CD4-positive, alpha-beta T cell treated with Interferon alpha-2 for 1 hour (primary cell): ENCODE data around the gene GHR.

Experiments
- DNase-seq, 2 donors: peaks; one replicate each; pipeline ENCODE4 v3.0.0-alpha.2; 2020 to 2022

The GHR gene

GRCh38 chr5:42612750-42613366 is 189.6 kb downstream of the GHR start:
- DNase-seq, result no peak

GRCh38 chr5:42614509-42614908 is 191.3 kb downstream of the GHR start:
- DNase-seq, result no peak

DNA sequence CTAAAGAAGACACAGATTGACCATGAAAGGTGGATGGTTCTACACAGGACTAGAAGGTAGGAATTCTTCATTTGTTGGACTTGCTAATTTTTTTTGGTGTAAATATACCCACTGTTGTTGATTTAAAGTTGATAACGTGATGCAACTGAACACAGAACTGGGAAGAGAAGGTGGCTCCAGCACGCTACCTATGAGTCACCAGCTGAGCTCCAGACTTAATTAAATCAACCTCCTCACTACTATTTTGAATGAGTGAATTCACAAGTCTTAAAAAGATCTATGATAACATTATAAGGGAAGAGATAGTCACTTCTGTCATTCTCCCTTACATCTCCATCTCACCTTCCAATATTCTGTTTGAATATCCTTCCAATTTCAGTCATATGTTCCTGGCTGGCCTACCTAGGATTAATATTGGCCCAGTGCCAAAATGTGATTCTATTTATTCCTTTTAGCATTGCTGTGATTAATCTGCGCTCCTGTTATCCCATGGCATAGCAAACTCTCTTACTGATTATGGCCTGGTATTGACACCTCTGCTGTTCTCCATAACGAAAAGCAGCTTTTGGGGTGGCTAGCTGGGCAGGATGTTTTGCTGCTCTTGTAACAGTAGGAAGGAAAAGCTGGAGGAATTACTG is 197.5 kb downstream of the GHR start:
- DNase-seq, result no peak

DNA sequence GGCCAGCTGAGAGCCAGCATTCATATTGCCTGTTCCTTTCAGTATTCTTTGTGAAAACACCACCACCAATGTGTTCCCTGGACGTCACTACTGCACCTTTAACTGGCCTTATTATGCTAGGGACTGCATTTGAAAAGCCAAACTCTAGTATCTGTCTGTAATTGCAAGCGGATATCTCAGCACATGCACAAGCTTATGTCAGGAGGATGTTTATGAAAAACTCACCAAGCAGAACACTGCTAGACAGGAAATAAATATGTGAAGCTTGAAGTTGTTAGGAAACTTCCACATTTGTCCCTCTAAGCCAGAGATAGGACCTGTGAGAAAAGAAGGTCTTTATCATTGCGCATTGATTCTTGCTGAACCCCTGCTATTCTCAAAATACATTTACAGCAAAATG is 198.0 kb downstream of the GHR start:
- DNase-seq, result no peak

DNA sequence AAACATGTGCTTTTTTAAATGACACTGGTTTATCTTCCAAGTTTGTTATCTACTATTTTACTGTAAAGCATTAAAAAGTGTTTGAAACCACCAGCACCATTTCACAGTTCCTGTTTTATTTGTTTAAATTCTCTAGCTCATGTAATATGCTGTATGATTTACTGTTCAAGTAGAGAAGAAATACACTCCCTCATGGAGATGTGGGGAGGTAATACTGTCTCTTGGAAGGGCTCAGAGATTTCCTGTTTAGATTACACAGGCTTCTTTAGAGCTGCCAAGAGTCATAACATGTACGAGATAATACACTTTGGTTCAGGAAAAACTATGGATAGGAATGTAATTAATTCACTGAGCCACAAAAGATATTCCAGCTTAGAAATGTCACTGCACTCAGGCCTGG is 198.4 kb downstream of the GHR start:
- DNase-seq, result no peak

DNA sequence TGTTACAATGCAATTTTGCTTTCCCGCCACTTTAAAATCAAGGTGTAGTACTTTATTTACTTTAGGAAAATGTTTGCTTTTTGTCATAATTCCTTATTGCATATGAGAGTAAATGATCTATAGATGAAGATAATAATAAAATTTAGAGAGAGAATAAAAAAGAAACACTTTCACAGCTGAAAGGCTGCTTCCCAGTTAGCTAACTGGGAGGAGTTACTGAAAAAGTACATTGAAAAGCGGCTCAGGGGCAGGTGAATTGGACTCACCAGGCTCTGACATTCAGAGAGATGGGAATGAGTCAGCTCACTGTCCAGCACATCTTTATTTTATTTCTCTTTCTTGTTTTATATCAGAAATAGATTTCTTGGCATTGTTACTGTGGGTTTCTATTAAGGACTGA is 201.7 kb downstream of the GHR start:
- DNase-seq, result no peak

GRCh38 chr5:42626462-42626861 is 203.2 kb downstream of the GHR start:
- no peak for DNase-seq

DNA sequence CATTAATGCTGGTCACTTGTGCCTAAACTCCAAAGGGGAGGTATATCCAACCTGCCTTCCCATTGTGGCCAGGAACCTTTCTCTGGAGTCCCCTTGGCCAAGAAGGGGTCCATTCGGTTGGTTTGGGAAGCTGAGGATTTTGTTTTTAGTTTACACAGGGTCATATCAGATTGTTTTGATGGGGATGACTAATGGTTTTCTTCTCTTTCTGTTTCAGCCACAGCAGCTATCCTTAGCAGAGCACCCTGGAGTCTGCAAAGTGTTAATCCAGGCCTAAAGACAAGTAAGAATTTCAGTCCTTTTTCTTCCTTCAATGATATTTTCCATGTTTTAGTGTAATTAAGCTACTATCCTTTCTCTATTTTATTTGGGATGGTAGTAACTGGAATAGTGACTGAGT is 205.6 kb downstream of the GHR start:
- DNase-seq, result no peak

DNA sequence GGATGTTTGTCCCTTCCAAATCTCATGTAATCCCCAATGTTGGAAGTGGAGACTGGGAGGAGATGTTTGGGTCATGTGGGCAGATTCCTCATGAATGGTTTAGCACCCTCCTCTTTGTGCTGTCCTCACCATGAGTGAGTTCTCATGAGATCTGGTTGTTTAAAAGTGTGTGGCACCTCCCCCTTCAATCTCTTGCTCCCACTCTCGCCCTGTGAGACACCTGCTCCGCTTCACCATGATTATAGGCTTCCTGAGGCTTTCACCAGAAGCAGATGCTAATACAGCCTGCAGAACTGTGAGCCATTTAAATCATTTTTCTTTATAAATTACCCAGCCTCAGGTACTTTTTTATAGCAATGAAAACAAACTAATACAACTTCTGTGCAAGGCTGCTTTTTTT is 206.0 kb downstream of the GHR start:
- no peak for DNase-seq

- DNase-seq, result no peak
Measured at GRCh38 chr5:42631241-42631640, 208.0 kb downstream of the GHR start.

DNA sequence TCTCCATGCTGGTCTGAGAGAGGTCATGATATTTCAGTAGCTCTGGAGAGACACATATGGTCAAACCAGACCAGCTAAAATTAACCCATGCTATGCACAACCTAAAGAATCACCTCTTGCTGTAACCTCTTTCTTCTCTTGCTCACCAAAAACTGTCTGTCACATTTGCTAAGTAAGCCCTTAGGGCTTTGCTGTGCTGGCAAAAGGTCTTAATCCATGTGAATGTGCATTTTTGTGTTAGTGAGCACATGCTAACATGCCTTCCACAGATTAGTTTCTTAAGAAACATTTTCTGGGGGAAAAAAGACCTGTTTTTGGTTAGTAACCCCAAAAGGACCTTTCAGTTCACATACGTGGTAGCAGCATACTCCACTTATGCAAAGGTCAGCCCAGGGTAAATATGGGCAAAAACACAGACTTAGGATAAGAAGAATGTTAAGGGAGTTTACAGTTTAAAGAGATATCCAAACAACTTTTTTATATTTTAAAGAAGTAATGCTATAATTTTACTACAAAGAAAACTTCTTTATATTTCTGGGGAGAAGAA is 209.2 kb downstream of the GHR start:
- no peak for DNase-seq

- DNase-seq, result no peak
Measured at GRCh38 chr5:42634575-42634974, 211.3 kb downstream of the GHR start.

DNA sequence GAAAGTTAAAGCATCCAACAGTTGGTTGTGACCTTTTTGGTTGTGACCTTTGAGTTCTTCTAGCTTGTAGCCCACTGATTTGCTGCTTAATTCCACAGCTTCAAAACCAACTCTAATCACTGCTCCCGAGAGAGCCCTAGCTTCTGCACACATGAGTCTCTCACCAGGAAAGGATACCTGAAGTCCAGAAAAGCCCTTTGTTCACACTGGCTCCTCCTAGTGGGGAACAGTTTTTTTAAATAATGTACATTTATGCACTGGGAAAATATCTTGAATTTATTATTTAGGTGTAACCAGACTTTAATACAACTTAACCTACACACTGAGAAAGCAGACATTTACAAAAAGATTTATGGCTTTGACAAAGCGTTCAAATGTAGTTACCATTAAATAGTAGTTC is 213.2 kb downstream of the GHR start:
- DNase-seq, result no peak

DNA sequence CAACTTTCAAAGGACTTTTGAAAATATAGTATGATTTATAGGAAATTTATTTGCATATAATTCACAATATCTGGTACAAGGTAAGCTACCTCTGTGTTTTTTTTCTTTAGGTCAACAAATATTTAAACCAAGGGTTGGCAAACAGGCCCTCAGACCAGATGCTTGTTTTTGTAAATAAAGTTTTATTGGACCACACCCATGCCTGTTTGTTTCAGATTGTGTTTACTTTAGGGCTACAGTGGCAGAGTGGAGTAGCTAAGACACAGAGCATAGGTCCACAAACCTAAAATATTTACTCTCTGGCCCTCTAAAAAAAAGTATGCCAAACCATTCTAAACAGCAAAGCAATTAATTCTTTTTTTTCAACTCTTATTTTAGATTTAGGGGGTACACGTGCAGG is 213.7 kb downstream of the GHR start:
- no peak for DNase-seq

GRCh38 chr5:42638972-42639371 is 215.7 kb downstream of the GHR start:
- DNase-seq, result no peak

- no peak for DNase-seq
Measured at GRCh38 chr5:42640835-42641234, 217.6 kb downstream of the GHR start.

GRCh38 chr5:42641336-42642005 is 218.2 kb downstream of the GHR start:
- DNase-seq, result no peak

DNA sequence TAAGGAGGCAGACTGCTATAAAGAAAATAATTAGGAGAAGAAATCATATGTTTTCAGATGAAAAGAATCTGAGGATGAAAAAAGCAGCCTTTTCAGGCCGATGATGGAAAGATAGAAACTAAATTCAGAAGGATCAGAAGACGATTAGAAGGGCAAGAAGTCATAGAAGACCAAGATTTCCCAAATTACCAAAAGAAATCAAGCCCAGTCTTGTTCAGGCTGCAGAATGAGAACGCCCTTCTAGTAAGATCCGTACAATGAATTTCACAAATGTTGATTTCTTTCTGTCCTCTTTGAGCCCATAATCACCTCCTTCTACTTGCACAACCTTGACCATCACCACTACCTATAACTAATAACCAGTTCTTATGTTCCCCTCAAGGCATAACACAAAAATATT is 218.8 kb downstream of the GHR start:
- DNase-seq, result no peak

- DNase-seq, result no peak
Measured at GRCh38 chr5:42643360-42643759, 220.1 kb downstream of the GHR start.

DNA sequence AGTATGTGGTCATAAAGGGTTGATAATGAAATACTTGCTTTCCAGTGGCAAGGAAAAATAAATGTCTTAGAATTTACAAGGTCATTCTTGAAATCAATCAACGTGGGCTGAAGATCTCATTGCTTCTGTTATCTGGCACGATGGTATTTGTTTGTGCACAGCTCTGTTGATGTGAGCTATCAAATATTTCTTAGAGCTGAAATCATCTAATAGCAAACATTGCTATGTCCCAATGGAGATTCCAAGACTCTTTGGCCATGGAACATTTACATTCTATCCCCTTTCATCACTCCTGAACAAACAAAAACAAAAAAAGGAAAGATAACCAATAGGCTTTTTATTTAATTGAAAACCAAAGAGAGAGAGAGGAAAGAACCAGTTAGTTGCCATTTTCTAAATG is 221.9 kb downstream of the GHR start:
- DNase-seq, result no peak

DNA sequence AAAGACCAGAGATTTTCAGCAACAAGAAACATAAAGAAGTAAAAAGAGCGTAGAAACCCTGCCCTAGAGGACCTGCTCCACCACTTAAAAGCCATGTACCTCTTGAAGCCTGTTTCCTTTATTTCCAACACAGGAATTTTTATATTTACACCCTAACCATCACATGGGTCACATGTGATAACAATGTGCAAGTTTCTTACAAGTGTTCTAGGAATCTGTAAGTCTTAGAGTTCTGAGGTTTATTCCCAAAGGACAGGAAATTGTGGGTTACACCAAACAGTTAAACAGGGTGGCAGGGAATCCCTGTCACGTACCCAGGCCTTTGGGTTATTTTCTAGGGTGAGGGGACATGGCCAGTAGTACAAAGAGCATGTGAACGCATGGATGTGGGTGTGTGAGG is 224.8 kb downstream of the GHR start:
- DNase-seq, result no peak

DNA sequence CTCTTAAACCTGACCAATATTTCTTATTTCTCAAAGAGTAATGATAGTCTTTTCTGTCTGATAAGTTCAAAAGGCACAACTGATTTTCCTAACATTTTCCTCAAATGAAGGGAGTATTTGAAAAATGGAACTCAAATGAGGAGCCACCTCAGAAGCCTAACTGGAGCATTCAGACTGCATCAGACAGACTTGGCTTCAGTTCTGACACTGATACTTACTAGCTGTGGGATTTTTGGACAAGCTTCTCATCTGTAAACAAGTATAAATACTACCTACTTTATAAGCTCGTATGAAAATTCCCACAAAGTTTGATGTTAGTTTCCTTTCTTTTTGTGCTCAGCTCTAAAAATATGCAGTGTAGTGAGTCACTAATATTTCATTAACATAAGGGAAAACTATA is 225.7 kb downstream of the GHR start:
- no peak for DNase-seq

- no peak for DNase-seq
Measured at GRCh38 chr5:42650084-42650483, 226.8 kb downstream of the GHR start.

- no peak for DNase-seq
Measured at GRCh38 chr5:42653705-42654104, 230.5 kb downstream of the GHR start.
